Astrocyte of the spinal cord (primary cell): ENCODE results near the gene ZFYVE9.

Source experiments
- DNase-seq: peaks from one replicate; pipeline ENCODE4 v3.0.0; 2011; ENCODE audit warnings: low read depth, low spot score
- H3K4me3 ChIP-seq: 2 replicates; pipeline ENCODE4 v1.5.1; 2011; ENCODE audit warnings: low read depth, mild to moderate bottlenecking, low read length, moderate library complexity
- in situ Hi-C: cut with HindIII; loops from 2 replicates; pipeline ENCODE4 v1.10.0; 2017; ENCODE audit warnings: low sequenced_read_pairs
- TF ChIP-seq, protein P1 (sequence below): IDR thresholded peaks from 2 replicates; pipeline ENCODE4 v1.5.1; 2012; ENCODE audit warnings: low read depth, mild to moderate bottlenecking, low read length, inconsistent platforms

ZFYVE9 gene

DNA sequence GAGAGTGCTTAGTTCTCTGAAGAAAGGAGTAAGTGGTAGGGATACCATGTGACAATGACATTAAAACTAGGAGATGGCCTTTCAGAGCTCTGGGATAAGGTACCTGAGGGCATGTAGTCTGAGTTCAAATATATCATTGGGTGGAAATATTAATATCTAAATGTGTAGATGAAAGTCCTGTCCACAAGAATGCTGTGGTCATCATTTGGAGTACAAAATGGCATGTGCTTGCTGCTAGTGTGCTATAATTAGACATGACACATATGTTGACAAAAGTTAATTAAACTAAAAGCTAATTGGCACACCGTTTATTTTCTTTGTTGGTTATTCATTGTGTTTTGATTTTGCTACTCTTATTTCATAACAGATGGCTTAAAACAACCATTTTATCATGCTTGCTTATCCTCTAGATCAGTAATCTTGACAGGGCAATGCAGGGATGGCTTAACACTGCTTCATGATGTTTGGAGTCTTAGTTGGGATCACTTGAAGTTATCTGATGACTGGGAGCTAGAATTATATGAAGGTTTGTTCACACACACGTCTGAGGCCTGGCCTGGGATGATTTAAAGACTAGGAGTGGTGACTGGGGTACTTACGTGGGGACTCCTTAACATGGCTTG is 193.1 kb downstream of the ZFYVE9 start:
- DNase-seq = no peak
- in situ Hi-C loops = no loop called here

DNA sequence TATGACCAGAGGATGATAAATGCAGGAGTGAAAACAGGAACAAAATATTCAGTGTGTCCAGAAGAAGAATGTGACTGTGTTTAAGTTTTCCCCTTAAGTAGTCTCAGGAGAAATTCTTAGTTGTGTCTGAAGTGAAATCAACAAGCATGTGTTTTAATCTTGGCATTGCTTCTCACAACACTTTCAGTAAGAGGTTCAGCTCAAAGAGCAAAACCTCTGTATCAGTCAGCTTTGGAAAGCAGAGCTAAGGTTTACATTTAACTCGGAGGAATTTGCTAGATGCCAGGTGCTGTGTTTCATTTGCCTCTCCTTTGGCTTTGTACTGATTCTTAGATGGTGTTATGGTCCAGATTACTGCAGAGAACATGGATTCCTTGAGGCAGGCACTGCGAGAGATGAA is 195.6 kb downstream of the ZFYVE9 start:
- TF ChIP-seq, protein P1, sequence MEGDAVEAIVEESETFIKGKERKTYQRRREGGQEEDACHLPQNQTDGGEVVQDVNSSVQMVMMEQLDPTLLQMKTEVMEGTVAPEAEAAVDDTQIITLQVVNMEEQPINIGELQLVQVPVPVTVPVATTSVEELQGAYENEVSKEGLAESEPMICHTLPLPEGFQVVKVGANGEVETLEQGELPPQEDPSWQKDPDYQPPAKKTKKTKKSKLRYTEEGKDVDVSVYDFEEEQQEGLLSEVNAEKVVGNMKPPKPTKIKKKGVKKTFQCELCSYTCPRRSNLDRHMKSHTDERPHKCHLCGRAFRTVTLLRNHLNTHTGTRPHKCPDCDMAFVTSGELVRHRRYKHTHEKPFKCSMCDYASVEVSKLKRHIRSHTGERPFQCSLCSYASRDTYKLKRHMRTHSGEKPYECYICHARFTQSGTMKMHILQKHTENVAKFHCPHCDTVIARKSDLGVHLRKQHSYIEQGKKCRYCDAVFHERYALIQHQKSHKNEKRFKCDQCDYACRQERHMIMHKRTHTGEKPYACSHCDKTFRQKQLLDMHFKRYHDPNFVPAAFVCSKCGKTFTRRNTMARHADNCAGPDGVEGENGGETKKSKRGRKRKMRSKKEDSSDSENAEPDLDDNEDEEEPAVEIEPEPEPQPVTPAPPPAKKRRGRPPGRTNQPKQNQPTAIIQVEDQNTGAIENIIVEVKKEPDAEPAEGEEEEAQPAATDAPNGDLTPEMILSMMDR = no peak
- DNase-seq = no peak
- in situ Hi-C loops = no loop called here
- no peak overlapping the region for H3K4me3 ChIP-seq

More for the DNA sequence above, 193.1 kb downstream of the ZFYVE9 start:
- TF ChIP-seq, protein P1 = no peak
- no peak overlapping the region for H3K4me3 ChIP-seq

DNA sequence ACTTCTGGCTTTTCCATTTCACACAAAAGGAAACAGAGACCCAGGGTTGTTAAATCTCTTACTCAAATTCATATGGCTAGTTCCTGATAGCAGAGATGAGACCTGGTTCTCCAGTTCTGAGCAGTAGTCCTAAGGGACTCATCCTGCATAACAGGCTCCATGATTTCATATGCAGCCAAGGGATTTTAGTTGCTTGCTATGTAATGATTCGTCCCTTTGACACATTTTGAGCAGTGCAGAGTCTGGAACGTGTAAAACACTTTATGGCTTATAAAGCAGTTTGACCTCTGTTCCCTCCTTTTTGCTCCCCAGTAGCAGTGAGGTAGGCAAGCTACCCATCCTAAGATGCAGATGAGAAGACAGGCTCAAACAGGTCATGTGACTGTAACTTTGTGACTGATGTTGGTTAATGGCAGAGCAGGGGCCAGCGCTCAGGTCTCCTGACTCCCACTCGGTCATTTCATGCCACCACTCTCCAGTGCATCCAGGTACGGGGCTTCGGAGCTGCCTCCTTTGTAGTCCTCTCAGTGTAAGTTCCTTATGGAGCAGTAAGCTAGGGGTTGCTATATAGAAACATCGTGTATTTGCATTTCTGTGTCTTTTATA is 199.9 kb downstream of the ZFYVE9 start:
- TF ChIP-seq, protein P1 = no peak
- no peak overlapping the region for H3K4me3 ChIP-seq
- no peak for DNase-seq
- in situ Hi-C loops = no loop called here

DNA sequence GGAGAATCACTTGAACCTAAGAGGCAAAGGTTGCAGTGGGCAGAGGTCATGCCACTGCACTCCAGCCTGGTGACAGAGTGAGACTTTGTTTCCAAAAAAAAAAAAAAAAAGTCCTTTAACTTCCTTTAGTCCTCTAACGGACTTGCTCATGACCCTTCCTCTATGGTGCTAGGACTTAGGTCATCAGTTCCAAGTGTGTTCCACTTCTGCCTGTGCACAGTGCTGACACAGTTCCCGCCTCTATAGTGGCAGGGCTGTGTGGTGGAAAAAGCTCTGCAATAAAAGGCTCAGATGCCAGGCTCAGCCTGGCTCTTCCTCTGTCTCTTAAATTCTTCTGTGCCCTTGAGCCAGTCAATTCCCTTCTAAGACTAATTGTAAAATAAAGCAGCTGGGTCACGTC is 202.1 kb downstream of the ZFYVE9 start:
- TF ChIP-seq, protein P1 = no peak
- in situ Hi-C loops = no loop called here
- no peak for DNase-seq
- no peak overlapping the region for H3K4me3 ChIP-seq

DNA sequence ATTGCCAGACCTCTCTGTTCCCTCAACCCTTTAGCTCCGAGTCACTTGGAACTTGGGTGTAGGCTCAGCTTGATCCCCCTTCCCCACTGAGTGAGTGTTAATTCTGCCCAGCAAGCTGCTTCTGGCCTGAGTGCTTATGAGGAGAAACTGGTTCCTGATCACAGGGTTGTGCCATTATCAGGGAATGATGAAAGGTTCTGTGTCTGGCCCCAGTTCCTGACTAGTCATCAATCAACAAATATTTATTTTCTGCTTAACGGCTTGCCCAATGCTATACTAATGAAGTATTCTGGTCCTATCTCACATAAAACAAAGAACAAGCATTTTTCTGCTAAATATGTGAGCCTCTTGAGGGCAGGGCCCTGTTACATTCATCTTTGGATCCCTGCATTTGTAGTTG is 203.4 kb downstream of the ZFYVE9 start:
- no peak overlapping the region for H3K4me3 ChIP-seq
- in situ Hi-C loops = no loop called here
- no peak for DNase-seq
- TF ChIP-seq, protein P1 = no peak

DNA sequence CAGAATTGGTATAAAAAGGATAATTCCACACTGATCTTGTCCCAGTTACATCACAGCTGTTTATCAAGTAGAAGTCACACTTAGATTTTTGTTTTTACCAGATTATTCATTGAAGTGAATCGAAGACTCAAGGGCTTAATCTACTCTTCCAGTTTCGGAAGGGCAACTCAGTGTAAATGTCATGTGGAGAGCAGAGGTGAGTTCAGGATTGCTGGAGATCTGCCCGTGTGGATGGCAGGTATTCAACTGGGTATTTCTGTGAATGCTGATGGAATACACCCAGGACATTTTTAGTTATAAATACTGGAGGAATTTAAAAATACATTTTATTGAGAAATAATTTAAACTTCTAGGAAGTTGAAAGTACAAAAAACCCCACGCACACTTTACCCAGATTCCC is 204.8 kb downstream of the ZFYVE9 start:
- DNase-seq = no peak
- TF ChIP-seq, protein P1 = no peak
- in situ Hi-C loops = no loop called here
- H3K4me3 ChIP-seq = no peak overlapping the region
